Muscle layer of colon (tissue), 2 donors: Measurements from ENCODE around the gene CUL1.

Source experiments
- H3K27ac ChIP-seq: one replicate; pipeline ENCODE4 v1.7.0; 2013; ENCODE audit warnings: low read depth, mild to moderate bottlenecking, low read length, moderate library complexity
- H3K27me3 ChIP-seq, 2 donors: one replicate each; pipeline ENCODE4 v1.7.0; 2013; ENCODE audit warnings: low read length in 2 of 2, mild to moderate bottlenecking in 2 of 2; ENCODE audit not compliant: insufficient read depth in 2 of 2, control insufficient read depth in 1 of 2
- H3K36me3 ChIP-seq: one replicate; pipeline ENCODE4 v1.7.0; 2013; ENCODE audit warnings: mild to moderate bottlenecking, low read length; ENCODE audit not compliant: insufficient read depth
- H3K4me1 ChIP-seq: one replicate; pipeline ENCODE4 v1.7.0; 2013; ENCODE audit warnings: mild to moderate bottlenecking, low read length; ENCODE audit not compliant: insufficient read depth
- H3K4me3 ChIP-seq, 2 donors: one replicate each; pipeline ENCODE4 v1.7.0; 2013; ENCODE audit warnings: low read length in 2 of 2, low read depth in 1 of 2, mild to moderate bottlenecking in 1 of 2, moderate library complexity in 1 of 2
- H3K9ac ChIP-seq: one replicate; pipeline ENCODE4 v1.7.0; 2013; ENCODE audit warnings: low read length
- H3K9me3 ChIP-seq: one replicate; pipeline ENCODE4 v1.7.0; 2013; ENCODE audit warnings: mild to moderate bottlenecking, low read length
- donor health status: abdominal sarcoma.
- donor health status: Adenocarcinoma of cecum.

Gene CUL1

DNA sequence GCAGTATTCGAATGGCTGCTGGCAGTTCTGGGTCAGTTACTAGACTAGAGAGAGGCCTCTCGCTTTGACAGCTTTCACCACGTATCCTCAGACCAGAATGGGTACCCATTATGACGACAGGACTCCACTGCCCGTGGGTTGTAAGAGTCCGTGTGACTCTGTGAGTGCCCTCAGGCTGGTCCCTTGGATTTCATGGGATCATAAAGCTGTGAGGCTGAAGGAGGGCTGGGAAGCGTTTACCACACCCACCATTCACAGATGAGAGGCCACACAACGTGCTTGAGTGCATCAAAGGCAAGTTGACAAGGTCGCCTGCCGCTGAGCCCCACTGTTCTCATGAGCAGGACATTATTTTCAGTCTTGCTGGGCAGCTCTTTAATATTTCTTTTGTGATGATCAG lies 98.1 kb downstream of the CUL1 start:
- Histone ChIP-seq H3K9me3 (peaks cover 4% of the 10 kb centered on the region), H3K4me1 (no peaks in the 10 kb centered on the region), H3K27ac (no peak overlapping the region), H3K9ac (no peak overlapping the region), H3K36me3 (peaks cover 79% of the 10 kb centered on the region), H3K4me3 (no peak overlapping the region), H3K27me3 (no peaks in the 10 kb centered on the region)

DNA sequence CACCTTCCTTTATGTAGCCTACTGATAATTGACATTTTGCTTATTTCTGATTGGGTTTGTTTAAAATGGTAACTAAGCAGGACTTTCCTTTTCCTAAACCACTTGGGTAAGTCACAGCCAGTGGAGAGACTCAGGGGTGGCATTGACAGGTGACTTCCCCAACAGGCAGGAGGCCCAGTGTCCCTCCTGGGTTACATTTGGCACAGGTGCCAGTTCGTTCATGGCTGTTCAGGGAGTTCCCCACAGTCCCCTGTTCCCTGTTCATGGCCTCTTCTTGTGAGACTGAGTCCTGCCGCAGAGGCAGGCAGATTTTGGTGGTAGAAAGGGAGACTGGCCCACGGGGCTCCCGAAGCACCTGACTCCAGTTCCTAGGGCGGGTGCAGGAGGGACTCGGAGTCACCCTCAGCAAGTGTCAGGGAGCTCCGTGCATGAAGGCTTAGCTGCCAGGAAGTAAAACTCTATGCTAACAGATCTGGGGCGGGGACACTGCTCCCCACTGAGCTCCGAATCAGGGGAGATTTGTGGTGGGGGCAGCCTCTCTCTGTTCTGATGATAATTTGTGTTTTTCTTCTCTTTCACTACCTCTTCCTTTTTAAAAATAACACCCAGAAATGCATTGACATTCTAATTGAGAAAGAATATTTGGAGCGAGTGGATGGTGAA lies 101.3 kb downstream of the CUL1 start:
- no peak overlapping the region for H3K9ac ChIP-seq
- H3K9me3 ChIP-seq = no peaks in the 10 kb centered on the region
- H3K27me3 ChIP-seq = no peaks in the 10 kb centered on the region

DNA sequence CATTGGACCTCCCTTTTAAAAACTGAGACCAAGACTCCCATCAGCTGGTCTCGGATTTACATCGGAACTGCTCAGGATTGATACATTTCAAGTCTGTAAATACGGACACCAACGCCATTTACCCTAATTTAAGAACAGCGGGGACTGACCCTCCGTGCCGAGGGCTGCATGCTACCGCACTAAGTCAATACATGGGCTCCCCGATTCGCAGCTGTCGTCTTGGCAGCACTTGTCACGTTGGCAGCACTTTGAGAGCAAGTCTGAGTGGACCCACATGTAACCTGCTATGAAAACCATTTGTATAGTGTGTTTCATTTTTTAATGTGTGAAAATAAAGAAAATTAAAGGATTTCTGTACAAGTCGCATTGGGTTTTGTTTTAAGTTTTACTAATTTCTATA lies 102.0 kb downstream of the CUL1 start:
- Histone ChIP-seq H3K4me1 (no peaks in the 10 kb centered on the region), H3K9ac (no peak overlapping the region), H3K4me3 (no peak overlapping the region), H3K36me3 (peaks cover 57% of the 10 kb centered on the region), H3K27me3 (no peaks in the 10 kb centered on the region), H3K9me3 (no peaks in the 10 kb centered on the region), H3K27ac (no peak overlapping the region)

More for the DNA sequence above, 101.3 kb downstream of the CUL1 start:
- no peak overlapping the region for H3K27ac ChIP-seq
- H3K4me1 ChIP-seq = no peaks in the 10 kb centered on the region
- no peak overlapping the region for H3K4me3 ChIP-seq
- peaks cover 59% of the 10 kb centered on the region for H3K36me3 ChIP-seq

DNA sequence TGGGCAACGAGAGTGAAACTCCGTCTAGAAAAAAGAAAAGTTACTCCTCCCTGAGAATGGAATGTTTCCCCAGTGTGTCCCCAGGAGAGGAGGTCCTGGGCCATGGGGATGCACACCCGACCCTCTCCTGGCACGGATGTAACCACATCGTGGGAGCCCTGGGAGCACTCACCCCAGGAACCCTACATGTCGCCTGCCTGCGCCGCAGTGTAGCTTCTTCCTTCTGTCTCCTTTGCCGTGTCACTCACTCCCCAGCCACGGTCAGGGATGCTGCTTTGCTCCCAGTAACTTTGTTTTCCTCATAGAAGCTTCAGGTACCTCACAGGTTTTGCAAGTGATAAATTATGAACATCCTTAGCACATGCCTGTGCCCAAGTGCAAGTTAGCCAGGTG lies 103.4 kb downstream of the CUL1 start:
- no peak overlapping the region for H3K27ac ChIP-seq
- H3K27me3 ChIP-seq = no peaks in the 10 kb centered on the region
- peaks cover 46% of the 10 kb centered on the region for H3K36me3 ChIP-seq
- H3K9ac ChIP-seq = no peak overlapping the region
- H3K9me3 ChIP-seq = no peaks in the 10 kb centered on the region
- no peaks in the 10 kb centered on the region for H3K4me1 ChIP-seq
- H3K4me3 ChIP-seq = no peak overlapping the region

DNA sequence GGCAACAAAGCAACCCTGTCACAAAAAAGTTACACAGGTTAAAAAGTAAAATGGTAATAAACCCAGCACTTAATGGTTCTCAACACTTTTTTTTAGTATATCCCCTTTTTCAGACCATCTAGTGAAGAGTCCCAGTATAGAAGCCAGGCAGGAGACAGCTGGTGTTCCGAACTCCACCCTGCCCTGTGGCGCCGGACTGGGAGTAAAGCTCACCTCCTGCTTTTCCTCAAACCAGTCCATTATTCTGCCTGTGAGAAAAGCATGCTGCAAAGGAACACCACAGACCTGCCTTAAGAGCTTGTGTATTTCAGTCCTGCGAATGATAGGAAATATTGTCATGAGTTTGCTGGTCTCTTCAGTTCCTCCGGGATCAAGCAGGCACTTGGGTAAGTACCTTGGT lies 104.4 kb downstream of the CUL1 start:
- no peak overlapping the region for H3K9ac ChIP-seq
- H3K27me3 ChIP-seq = no peaks in the 10 kb centered on the region
- no peaks in the 10 kb centered on the region for H3K9me3 ChIP-seq
- H3K36me3 ChIP-seq = peaks cover 44% of the 10 kb centered on the region
- H3K4me1 ChIP-seq = no peaks in the 10 kb centered on the region
- no peak overlapping the region for H3K27ac ChIP-seq
- H3K4me3 ChIP-seq = no peak overlapping the region

DNA sequence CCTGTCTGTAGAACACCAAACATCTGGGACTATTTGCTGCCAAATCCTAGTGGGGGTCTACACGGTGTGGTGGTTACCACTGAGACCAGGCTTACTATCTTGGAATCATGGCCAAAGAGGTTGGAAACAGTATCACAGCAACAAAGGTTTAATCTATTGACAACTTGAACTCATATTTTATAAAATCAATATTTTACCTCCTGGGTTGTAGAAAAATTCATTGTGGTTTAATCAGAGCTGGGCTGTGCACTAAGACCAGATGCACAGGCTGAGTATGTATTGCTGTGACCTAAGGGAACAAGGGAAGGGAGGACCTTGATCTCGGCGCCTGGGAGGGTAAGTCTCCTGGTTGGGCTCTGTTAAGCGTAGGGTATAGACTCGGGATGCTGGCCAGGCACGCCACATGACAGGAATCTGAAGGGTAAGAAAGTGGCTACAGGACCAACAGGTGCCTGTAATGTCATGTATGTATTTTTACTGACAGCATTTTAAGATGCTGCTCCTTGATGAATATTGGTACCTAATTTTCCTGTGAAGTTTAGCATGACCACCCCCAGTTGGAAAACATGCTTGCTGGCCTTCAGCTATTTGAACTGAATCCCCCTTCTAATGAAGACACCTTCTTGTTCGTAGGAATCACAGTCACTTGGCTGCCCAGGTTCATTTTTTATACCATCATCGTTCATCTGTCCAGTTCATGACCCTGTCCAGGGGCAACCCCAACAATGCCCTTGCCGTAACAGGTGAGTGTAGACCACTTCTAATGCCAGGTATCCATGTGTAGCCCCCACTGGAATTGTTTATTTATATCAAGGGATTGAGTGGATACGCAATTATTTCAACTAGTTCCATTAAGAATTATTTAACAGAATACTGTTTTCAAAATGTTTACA lies 105.9 kb downstream of the CUL1 start:
- Histone ChIP-seq H3K27me3 (no peaks in the 10 kb centered on the region), H3K36me3 (peaks cover 29% of the 10 kb centered on the region), H3K9me3 (no peaks in the 10 kb centered on the region), H3K27ac (no peak overlapping the region), H3K9ac (no peak overlapping the region), H3K4me1 (no peaks in the 10 kb centered on the region), H3K4me3 (no peak overlapping the region)

DNA sequence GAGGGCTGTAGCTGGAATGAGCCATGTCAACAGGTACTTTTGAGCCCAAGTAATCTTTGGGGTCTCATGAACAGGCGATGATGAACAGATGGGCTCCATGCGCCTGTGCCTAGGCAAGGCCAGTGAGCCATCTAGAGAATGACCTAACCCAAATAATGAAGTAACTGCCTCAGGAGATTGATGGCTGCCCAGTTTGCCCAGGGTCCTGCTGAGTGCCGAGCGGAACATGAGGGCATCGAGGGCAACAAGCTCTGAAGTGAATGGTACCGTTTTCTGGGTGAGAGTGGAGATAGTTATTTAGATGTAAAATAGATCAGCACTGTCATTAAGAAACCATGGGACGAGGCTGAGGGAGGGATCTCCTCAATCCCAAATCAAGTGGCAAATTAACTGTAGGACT lies 107.5 kb downstream of the CUL1 start:
- Histone ChIP-seq H3K4me3 (no peak overlapping the region), H3K4me1 (no peaks in the 10 kb centered on the region), H3K9ac (no peak overlapping the region), H3K27me3 (no peaks in the 10 kb centered on the region), H3K9me3 (no peaks in the 10 kb centered on the region), H3K27ac (no peak overlapping the region), H3K36me3 (peaks cover 15% of the 10 kb centered on the region)

DNA sequence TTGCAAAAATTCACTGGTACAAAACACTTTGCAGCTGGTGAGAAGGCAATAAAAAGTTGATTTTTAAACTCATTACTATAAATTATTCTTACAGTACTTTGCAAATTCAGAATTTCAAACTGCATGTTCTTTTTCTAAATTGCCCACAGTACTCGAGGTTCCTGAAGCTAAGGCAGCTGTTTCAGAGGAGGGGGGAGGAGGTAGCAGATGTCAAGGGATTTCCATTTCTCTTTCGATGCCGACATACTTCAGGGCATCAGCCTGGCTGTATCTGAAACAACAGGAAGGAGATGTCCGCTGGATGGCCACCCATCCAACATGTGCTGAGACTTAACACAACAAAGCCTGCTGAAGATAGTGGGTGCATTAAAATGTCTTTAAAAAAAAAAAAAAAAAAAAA lies 108.7 kb downstream of the CUL1 start:
- H3K36me3 ChIP-seq = peaks cover 4% of the 10 kb centered on the region

DNA sequence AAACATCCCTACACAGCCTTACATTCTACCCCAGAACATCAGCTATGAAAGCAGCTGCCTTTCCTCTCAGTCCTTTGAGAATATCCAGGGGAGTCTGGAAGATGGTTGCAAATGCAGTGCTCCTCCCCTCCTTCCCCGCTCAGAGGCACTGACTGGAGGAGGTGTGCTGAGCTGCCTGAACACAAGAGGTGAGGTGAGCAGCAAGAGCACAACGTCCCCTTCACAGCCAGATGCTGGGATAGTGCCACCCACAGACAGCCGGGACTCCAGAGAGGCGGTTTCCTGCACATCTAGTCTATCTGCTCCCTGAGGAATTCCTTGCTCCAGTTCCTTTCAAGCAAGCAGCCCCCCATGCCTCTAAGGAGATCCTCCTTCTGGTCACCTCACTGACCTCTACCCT lies 111.2 kb downstream of the CUL1 start:
- Histone ChIP-seq H3K9me3 (no peaks in the 10 kb centered on the region), H3K27ac (no peak overlapping the region), H3K36me3 (no peaks in the 10 kb centered on the region), H3K9ac (no peak overlapping the region), H3K27me3 (no peaks in the 10 kb centered on the region), H3K4me3 (no peak overlapping the region), H3K4me1 (no peaks in the 10 kb centered on the region)

More for the DNA sequence above, 108.7 kb downstream of the CUL1 start:
- Histone ChIP-seq H3K9ac (no peak overlapping the region), H3K9me3 (no peaks in the 10 kb centered on the region), H3K27ac (no peak overlapping the region), H3K4me1 (no peaks in the 10 kb centered on the region), H3K4me3 (no peak overlapping the region), H3K27me3 (no peaks in the 10 kb centered on the region)

DNA sequence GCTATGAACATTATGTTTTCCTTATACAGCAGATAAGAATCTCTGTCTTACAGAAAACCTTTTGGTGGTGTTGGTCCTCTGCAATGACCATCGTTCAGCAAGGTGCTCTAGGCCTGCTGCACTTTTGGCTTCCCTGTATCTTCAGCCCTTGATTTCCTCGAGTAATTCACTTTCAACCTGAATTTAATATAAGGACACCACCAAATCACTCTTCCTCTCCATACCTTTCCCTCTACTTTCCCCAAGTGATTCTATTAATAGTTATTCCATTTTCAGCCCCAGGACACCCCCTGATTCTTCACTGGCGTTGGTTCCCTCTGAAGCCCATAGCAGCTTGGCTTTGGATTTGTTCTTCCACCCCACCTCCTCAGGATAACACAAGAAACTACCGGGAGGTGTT lies 113.2 kb downstream of the CUL1 start:
- H3K9ac ChIP-seq = no peak overlapping the region
- no peaks in the 10 kb centered on the region for H3K36me3 ChIP-seq
- H3K4me1 ChIP-seq = no peaks in the 10 kb centered on the region

DNA sequence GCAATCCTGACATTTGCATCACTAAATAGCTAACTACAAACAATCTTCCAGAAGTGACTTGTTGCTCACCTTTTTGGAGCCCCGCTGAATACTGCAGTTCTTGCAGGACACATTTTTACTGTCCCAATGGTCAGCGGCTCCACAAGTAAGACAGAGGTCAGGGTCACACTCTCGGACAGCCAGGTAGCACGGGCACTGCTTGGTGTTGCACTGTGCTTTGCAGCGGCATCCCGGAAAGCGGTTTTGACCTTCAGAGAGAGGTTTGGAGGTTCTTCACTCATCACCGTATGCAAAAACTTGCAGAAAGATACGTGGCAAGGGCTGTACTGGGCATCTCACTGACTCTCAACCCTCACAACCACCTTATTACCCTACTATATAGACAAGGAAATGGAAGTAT lies 115.2 kb downstream of the CUL1 start:
- H3K27ac ChIP-seq = no peak overlapping the region
- no peak overlapping the region for H3K4me3 ChIP-seq
- no peak overlapping the region for H3K9ac ChIP-seq
- no peaks in the 10 kb centered on the region for H3K4me1 ChIP-seq
- H3K36me3 ChIP-seq = no peaks in the 10 kb centered on the region
- no peaks in the 10 kb centered on the region for H3K27me3 ChIP-seq
- H3K9me3 ChIP-seq = no peaks in the 10 kb centered on the region

More for the DNA sequence above, 113.2 kb downstream of the CUL1 start:
- H3K27ac ChIP-seq = no peak overlapping the region
- H3K4me3 ChIP-seq = no peak overlapping the region
- H3K9me3 ChIP-seq = no peaks in the 10 kb centered on the region
- no peaks in the 10 kb centered on the region for H3K27me3 ChIP-seq
